Type B pancreatic cell (in vitro differentiated cells): ENCODE data around the gene PLEKHA7. TPM values are rescaled to one million over a fixed set of nuclear protein-coding genes. Genes with fewer than 3 reads are reported as not detected.

ENCODE experiments used
- DNase-seq: peaks from one replicate; pipeline ENCODE4 v3.0.0; 2021; ENCODE audit warnings: mixed read lengths; ENCODE audit not compliant: unreplicated experiment; ENCODE audit errors: extremely low spot score
- H3K27ac Mint-ChIP-seq: 2 replicates; pipeline ENCODE4 v1.8.0; 2021; ENCODE audit warnings: mild to moderate bottlenecking, mixed read lengths
- H3K27me3 Mint-ChIP-seq: 2 replicates; pipeline ENCODE4 v1.8.0; 2021; ENCODE audit warnings: mixed read lengths
- H3K36me3 Mint-ChIP-seq: 2 replicates; pipeline ENCODE4 v1.8.0; 2021; ENCODE audit warnings: mixed read lengths
- H3K4me1 Mint-ChIP-seq: one replicate; pipeline ENCODE4 v1.8.0; 2021; ENCODE audit warnings: mixed read lengths; ENCODE audit not compliant: unreplicated experiment
- H3K4me3 Mint-ChIP-seq: 2 replicates; pipeline ENCODE4 v1.8.0; 2021; ENCODE audit warnings: mild to moderate bottlenecking, mixed read lengths
- H3K9me3 Mint-ChIP-seq: 2 replicates; pipeline ENCODE4 v1.8.0; 2021; ENCODE audit warnings: mixed read lengths
- total RNA-seq: library from RNA; stranded (reverse); gene quantifications from 2 replicates; pipeline ENCODE4 v1.2.1, GENCODE V29; 2021; ENCODE audit warnings: low replicate concordance
- TF ChIP-seq, protein P1 (sequence below): fragments of 200-600 bp; sonication (generic); conservative IDR thresholded peaks from 2 replicates; pipeline ENCODE4 v1.5.0; 2021; ENCODE audit warnings: antibody characterized with exemption, mild to moderate bottlenecking

PLEKHA7 gene
- total RNA-seq, 1 donor from 2014 or later: 64.7 TPM

GRCh38 chr11:16997624-16998023 lies 16.6 kb downstream of the PLEKHA7 start:
- DNase-seq: no peak
- peaks cover 5% of the 10 kb centered on the region for H3K36me3 Mint-ChIP-seq
- no peak overlapping the region for H3K4me3 Mint-ChIP-seq
- TF ChIP-seq, protein P1, sequence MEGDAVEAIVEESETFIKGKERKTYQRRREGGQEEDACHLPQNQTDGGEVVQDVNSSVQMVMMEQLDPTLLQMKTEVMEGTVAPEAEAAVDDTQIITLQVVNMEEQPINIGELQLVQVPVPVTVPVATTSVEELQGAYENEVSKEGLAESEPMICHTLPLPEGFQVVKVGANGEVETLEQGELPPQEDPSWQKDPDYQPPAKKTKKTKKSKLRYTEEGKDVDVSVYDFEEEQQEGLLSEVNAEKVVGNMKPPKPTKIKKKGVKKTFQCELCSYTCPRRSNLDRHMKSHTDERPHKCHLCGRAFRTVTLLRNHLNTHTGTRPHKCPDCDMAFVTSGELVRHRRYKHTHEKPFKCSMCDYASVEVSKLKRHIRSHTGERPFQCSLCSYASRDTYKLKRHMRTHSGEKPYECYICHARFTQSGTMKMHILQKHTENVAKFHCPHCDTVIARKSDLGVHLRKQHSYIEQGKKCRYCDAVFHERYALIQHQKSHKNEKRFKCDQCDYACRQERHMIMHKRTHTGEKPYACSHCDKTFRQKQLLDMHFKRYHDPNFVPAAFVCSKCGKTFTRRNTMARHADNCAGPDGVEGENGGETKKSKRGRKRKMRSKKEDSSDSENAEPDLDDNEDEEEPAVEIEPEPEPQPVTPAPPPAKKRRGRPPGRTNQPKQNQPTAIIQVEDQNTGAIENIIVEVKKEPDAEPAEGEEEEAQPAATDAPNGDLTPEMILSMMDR: no peak
- H3K27me3 Mint-ChIP-seq: no peaks in the 10 kb centered on the region
- peaks cover 27% of the 10 kb centered on the region for H3K4me1 Mint-ChIP-seq
- H3K9me3 Mint-ChIP-seq: no peaks in the 10 kb centered on the region
- H3K27ac Mint-ChIP-seq: peak overlapping the region; percentile 47

- Mint-ChIP-seq H3K4me1 (peaks cover 15% of the 10 kb centered on the region), H3K36me3 (peaks cover 10% of the 10 kb centered on the region), H3K27ac (peak overlapping the region; percentile 36), H3K4me3 (no peak overlapping the region), H3K27me3 (no peaks in the 10 kb centered on the region), H3K9me3 (no peaks in the 10 kb centered on the region)
- DNase-seq: no peak
- TF ChIP-seq, protein P1: no peak
Measured at GRCh38 chr11:16993495-16993894, 20.7 kb downstream of the PLEKHA7 start.

DNA sequence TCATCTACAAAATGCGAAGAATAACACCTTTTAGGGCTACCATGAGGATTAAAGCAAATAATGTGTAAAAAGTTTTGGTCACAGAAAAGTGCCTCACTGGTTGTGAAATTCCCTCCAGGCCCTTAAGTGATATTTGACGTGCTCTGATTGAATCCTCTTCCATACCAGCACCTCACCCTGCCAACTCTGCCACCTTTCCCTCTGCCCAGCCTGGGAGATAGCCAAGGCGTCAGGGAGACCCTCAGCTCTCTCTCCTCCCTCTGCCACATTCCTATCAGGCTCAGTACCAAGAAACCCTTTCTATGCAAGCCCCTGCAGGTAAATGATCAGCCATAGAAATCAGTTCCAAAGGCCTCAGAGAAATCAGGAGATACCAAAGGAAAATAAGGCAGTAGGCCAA lies 21.4 kb downstream of the PLEKHA7 start:
- DNase-seq: no peak
- H3K9me3 Mint-ChIP-seq: no peaks in the 10 kb centered on the region
- no peaks in the 10 kb centered on the region for H3K27me3 Mint-ChIP-seq
- H3K4me1 Mint-ChIP-seq: peaks cover 16% of the 10 kb centered on the region
- H3K27ac Mint-ChIP-seq: peak overlapping the region; percentile 21
- TF ChIP-seq, protein P1: no peak
- peaks cover 6% of the 10 kb centered on the region for H3K36me3 Mint-ChIP-seq
- no peak overlapping the region for H3K4me3 Mint-ChIP-seq

DNA sequence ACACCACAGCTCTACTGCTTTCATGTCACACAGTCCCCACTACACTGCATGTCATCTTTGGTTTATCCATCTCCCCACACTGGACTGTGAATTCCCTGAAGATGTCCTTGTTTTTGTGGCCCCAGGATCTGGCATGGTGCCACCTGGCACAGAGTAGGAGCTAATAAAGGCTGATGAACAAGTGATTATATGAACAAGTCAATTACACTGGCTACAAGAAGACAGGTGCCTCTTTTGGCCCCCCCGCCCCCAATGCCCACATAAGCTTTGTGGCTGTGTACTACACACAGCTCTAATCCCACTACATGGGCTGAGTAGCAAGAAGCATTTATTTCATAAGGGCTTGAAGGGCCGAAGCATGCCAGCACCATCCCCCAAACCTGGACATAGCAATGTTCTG lies 24.7 kb downstream of the PLEKHA7 start:
- no peaks in the 10 kb centered on the region for H3K9me3 Mint-ChIP-seq
- H3K36me3 Mint-ChIP-seq: peaks cover 6% of the 10 kb centered on the region
- no peak overlapping the region for H3K4me3 Mint-ChIP-seq
- no peaks in the 10 kb centered on the region for H3K27me3 Mint-ChIP-seq
- H3K27ac Mint-ChIP-seq: peak overlapping the region; percentile 71
- TF ChIP-seq, protein P1: no peak
- no peak for DNase-seq
- peaks cover 30% of the 10 kb centered on the region for H3K4me1 Mint-ChIP-seq

- H3K4me1 Mint-ChIP-seq: peaks cover 45% of the 10 kb centered on the region
- no peaks in the 10 kb centered on the region for H3K27me3 Mint-ChIP-seq
- no peak for DNase-seq
- peaks cover 6% of the 10 kb centered on the region for H3K36me3 Mint-ChIP-seq
- H3K9me3 Mint-ChIP-seq: no peaks in the 10 kb centered on the region
- H3K4me3 Mint-ChIP-seq: peak overlapping the region; percentile 69
- H3K27ac Mint-ChIP-seq: peak overlapping the region; percentile 90
- TF ChIP-seq, protein P1: no peak
Measured at GRCh38 chr11:16987205-16987568, 27.0 kb downstream of the PLEKHA7 start.
